ENCODE results near the gene MTPN. TPM values are rescaled to one million over a fixed set of nuclear protein-coding genes. Genes with fewer than 3 reads are reported as not detected.

The MTPN gene
- total RNA-seq, 1 experiment from 2014 or later = 153 TPM

- H3K36me3 Mint-ChIP-seq (ENCODE audit: insufficient read depth, unreplicated experiment) = peaks cover 11% of the 10 kb centered on the region
- peaks cover 27% of the 10 kb centered on the region for H3K4me1 Mint-ChIP-seq (ENCODE audit: insufficient read depth, unreplicated experiment)
- no peaks in the 10 kb centered on the region for H3K9me3 Mint-ChIP-seq (ENCODE audit: unreplicated experiment)
- H3K27me3 Mint-ChIP-seq (ENCODE audit: insufficient read depth, unreplicated experiment) = no peaks in the 10 kb centered on the region
- intact Hi-C loops (cut with micrococcal nuclease) = no loop called here
- POLR2A ChIA-PET = interaction anchor here (0.6 to 1.5 kb wide), 4 partner anchors 11 to 293 kb away, joined by 3 to 6 read pairs (median 4); no protein-coding TSS in a partner anchor
- BruUV-seq (replicated peaks) = no TSS peak
- H3K4me3 Mint-ChIP-seq (ENCODE audit: unreplicated experiment) = no peak overlapping the region
- CTCF ChIA-PET = interaction anchor here (1.0 to 1.3 kb wide), 2 partner anchors 11 to 15 kb away, joined by 3 to 4 read pairs; no protein-coding TSS in a partner anchor
- no peak overlapping the region for H3K27ac Mint-ChIP-seq (ENCODE audit: low read depth, unreplicated experiment)
- no peak for TF ChIP-seq CTCF (IDR thresholded peaks at IDR 0.05; ENCODE audit: unreplicated experiment)
- no peak for DNase-seq (ENCODE audit: unreplicated experiment)
Observed at GRCh38 chr7:135964274-135964673, 12.9 kb downstream of the MTPN start.

GRCh38 chr7:135962802-135963201 is 14.4 kb downstream of the MTPN start:
- no peak overlapping the region for H3K4me3 Mint-ChIP-seq (ENCODE audit: unreplicated experiment)
- H3K4me1 Mint-ChIP-seq (ENCODE audit: insufficient read depth, unreplicated experiment) = peaks cover 27% of the 10 kb centered on the region
- BruUV-seq (replicated peaks) = no TSS peak
- POLR2A ChIA-PET = interaction anchor here (1.4 kb wide), 1 partner anchor 13 kb away, joined by 3 read pairs; no protein-coding TSS in a partner anchor
- no peaks in the 10 kb centered on the region for H3K9me3 Mint-ChIP-seq (ENCODE audit: unreplicated experiment)
- H3K27me3 Mint-ChIP-seq (ENCODE audit: insufficient read depth, unreplicated experiment) = no peaks in the 10 kb centered on the region
- CTCF ChIA-PET = no interaction called here
- peaks cover 5% of the 10 kb centered on the region for H3K36me3 Mint-ChIP-seq (ENCODE audit: insufficient read depth, unreplicated experiment)
- DNase-seq (ENCODE audit: unreplicated experiment) = no peak
- TF ChIP-seq CTCF (IDR thresholded peaks at IDR 0.05; ENCODE audit: unreplicated experiment) = no peak
- intact Hi-C loops (cut with micrococcal nuclease) = no loop called here
- no peak overlapping the region for H3K27ac Mint-ChIP-seq (ENCODE audit: low read depth, unreplicated experiment)

GRCh38 chr7:135960709-135961451 is 16.3 kb downstream of the MTPN start:
- Mint-ChIP-seq H3K27me3 (ENCODE audit: insufficient read depth, unreplicated experiment) (no peaks in the 10 kb centered on the region), H3K4me1 (ENCODE audit: insufficient read depth, unreplicated experiment) (peaks cover 33% of the 10 kb centered on the region), H3K9me3 (ENCODE audit: unreplicated experiment) (no peaks in the 10 kb centered on the region), H3K4me3 (ENCODE audit: unreplicated experiment) (no peak overlapping the region), H3K36me3 (ENCODE audit: insufficient read depth, unreplicated experiment) (no peaks in the 10 kb centered on the region), H3K27ac (ENCODE audit: low read depth, unreplicated experiment) (no peak overlapping the region)
- TF ChIP-seq CTCF (IDR thresholded peaks at IDR 0.05; ENCODE audit: unreplicated experiment) = no peak
- DNase-seq (ENCODE audit: unreplicated experiment) = no peak
- CTCF ChIA-PET = no interaction called here
- POLR2A ChIA-PET = interaction anchor here (0.7 kb wide), 1 partner anchor 11 kb away, joined by 4 read pairs; no protein-coding TSS in a partner anchor
- intact Hi-C loops (cut with micrococcal nuclease) = no loop called here
- no TSS peak for BruUV-seq (replicated peaks)

GRCh38 chr7:135959646-135960363 is 17.4 kb downstream of the MTPN start:
- ChIA-PET CTCF (interaction anchor here (0.7 kb wide), 1 partner anchor 196 kb away, joined by 3 read pairs; no protein-coding TSS in a partner anchor), POLR2A (no interaction called here)
- Mint-ChIP-seq H3K36me3 (ENCODE audit: insufficient read depth, unreplicated experiment) (no peaks in the 10 kb centered on the region), H3K4me1 (ENCODE audit: insufficient read depth, unreplicated experiment) (peaks cover 25% of the 10 kb centered on the region), H3K4me3 (ENCODE audit: unreplicated experiment) (no peak overlapping the region), H3K27me3 (ENCODE audit: insufficient read depth, unreplicated experiment) (no peaks in the 10 kb centered on the region), H3K9me3 (ENCODE audit: unreplicated experiment) (no peaks in the 10 kb centered on the region), H3K27ac (ENCODE audit: low read depth, unreplicated experiment) (no peak overlapping the region)
- BruUV-seq (replicated peaks) = no TSS peak
- intact Hi-C loops (cut with micrococcal nuclease) = no loop called here
- no peak for TF ChIP-seq CTCF (IDR thresholded peaks at IDR 0.05; ENCODE audit: unreplicated experiment)
- DNase-seq (ENCODE audit: unreplicated experiment) = no peak
